Glutamatergic neuron (in vitro differentiated cells): ENCODE results near the gene SLC49A3. TPM values are rescaled to one million over a fixed set of nuclear protein-coding genes. Genes with fewer than 3 reads are reported as not detected.

Experiments used
- DNase-seq: peaks from one replicate; pipeline ENCODE4 v3.0.0; 2022
- H3K27ac Mint-ChIP-seq: one replicate; pipeline ENCODE4 v1.8.0; 2020; ENCODE audit warnings: mild to moderate bottlenecking, mixed read lengths, inconsistent platforms; ENCODE audit not compliant: unreplicated experiment
- H3K27me3 Mint-ChIP-seq: one replicate; pipeline ENCODE4 v1.8.0; 2020; ENCODE audit warnings: mild to moderate bottlenecking, moderate library complexity, mixed read lengths, inconsistent platforms; ENCODE audit not compliant: unreplicated experiment
- H3K36me3 Mint-ChIP-seq: one replicate; pipeline ENCODE4 v1.8.0; 2020; ENCODE audit warnings: mild to moderate bottlenecking, mixed read lengths, inconsistent platforms; ENCODE audit not compliant: unreplicated experiment
- H3K4me1 Mint-ChIP-seq: one replicate; pipeline ENCODE4 v1.8.0; 2020; ENCODE audit warnings: mild to moderate bottlenecking, low read depth, mixed read lengths, inconsistent platforms; ENCODE audit not compliant: unreplicated experiment
- H3K4me3 Mint-ChIP-seq: one replicate; pipeline ENCODE4 v1.8.0; 2020; ENCODE audit warnings: mild to moderate bottlenecking, mixed read lengths, inconsistent platforms; ENCODE audit not compliant: unreplicated experiment
- H3K9me3 Mint-ChIP-seq: one replicate; pipeline ENCODE4 v1.8.0; 2020; ENCODE audit warnings: mild to moderate bottlenecking, moderate library complexity, mixed read lengths, inconsistent platforms; ENCODE audit not compliant: unreplicated experiment
- CTCF ChIP-seq: fragments of 200-600 bp; sonication (generic); IDR thresholded peaks from one replicate; pipeline ENCODE4 v1.5.0; 2021; ENCODE audit not compliant: partially characterized antibody, unreplicated experiment
- total RNA-seq: library from RNA; stranded (reverse); fragmentation: NEBNext Ultra II Directional; extraction: Animal tissue kit (Norgen Biotek cat#: 25700); gene quantifications from one replicate; pipeline ENCODE4 v1.2.1, GENCODE V29; 2021; ENCODE audit not compliant: unreplicated experiment

SLC49A3 gene
- total RNA-seq, 1 donor from 2014 or later = not detected

- H3K4me3 Mint-ChIP-seq = peak overlapping the region; percentile 49
- peaks cover 5% of the 10 kb centered on the region for H3K36me3 Mint-ChIP-seq
- peaks cover 28% of the 10 kb centered on the region for H3K9me3 Mint-ChIP-seq
- peak overlapping the region; percentile 82 for H3K27ac Mint-ChIP-seq
- TF ChIP-seq CTCF = no peak
- DNase-seq = no peak
- H3K27me3 Mint-ChIP-seq = peaks cover 18% of the 10 kb centered on the region
- H3K4me1 Mint-ChIP-seq = peaks cover 27% of the 10 kb centered on the region
Measured at GRCh38 chr4:725391-726234, 36.7 kb upstream of the SLC49A3 start.

GRCh38 chr4:723751-724530 lies 35.0 kb upstream of the SLC49A3 start:
- peak overlapping the region; percentile 43 for H3K27ac Mint-ChIP-seq
- peaks cover 21% of the 10 kb centered on the region for H3K27me3 Mint-ChIP-seq
- H3K4me1 Mint-ChIP-seq = peaks cover 29% of the 10 kb centered on the region
- no peak for DNase-seq
- peaks cover 4% of the 10 kb centered on the region for H3K36me3 Mint-ChIP-seq
- no peak for TF ChIP-seq CTCF
- H3K9me3 Mint-ChIP-seq = peaks cover 29% of the 10 kb centered on the region
- no peak overlapping the region for H3K4me3 Mint-ChIP-seq

- peaks cover 4% of the 10 kb centered on the region for H3K36me3 Mint-ChIP-seq
- H3K27ac Mint-ChIP-seq = no peak overlapping the region
- peaks cover 19% of the 10 kb centered on the region for H3K27me3 Mint-ChIP-seq
- H3K9me3 Mint-ChIP-seq = peaks cover 26% of the 10 kb centered on the region
- H3K4me3 Mint-ChIP-seq = no peak overlapping the region
- H3K4me1 Mint-ChIP-seq = peaks cover 26% of the 10 kb centered on the region
- TF ChIP-seq CTCF = no peak
- DNase-seq = no peak
Measured at GRCh38 chr4:722851-723360, 34.0 kb upstream of the SLC49A3 start.

- H3K27ac Mint-ChIP-seq = no peak overlapping the region
- peaks cover 21% of the 10 kb centered on the region for H3K27me3 Mint-ChIP-seq
- no peak for DNase-seq
- peaks cover 4% of the 10 kb centered on the region for H3K36me3 Mint-ChIP-seq
- no peak for TF ChIP-seq CTCF
- no peak overlapping the region for H3K4me3 Mint-ChIP-seq
- H3K9me3 Mint-ChIP-seq = peaks cover 31% of the 10 kb centered on the region
- peaks cover 20% of the 10 kb centered on the region for H3K4me1 Mint-ChIP-seq
Measured at GRCh38 chr4:722169-722725, 33.3 kb upstream of the SLC49A3 start.
